ENCODE data around the gene PTRHD1.
"Not testable (repeated sequence)": the region's sequence is repeated elsewhere in the genome, so short reads cannot be mapped to it uniquely, and the experiment has no call there.

PTRHD1 gene

GRCh38 chr2:24809316-24810007 lies 16.3 kb upstream of the PTRHD1 start:
- no peak overlapping the region for H3K27ac Mint-ChIP-seq

GRCh38 chr2:24806661-24807036 lies 13.5 kb upstream of the PTRHD1 start:
- no peaks in the 10 kb centered on the region for H3K9me3 Mint-ChIP-seq
- no peaks in the 10 kb centered on the region for H3K27me3 Mint-ChIP-seq
- intact Hi-C loops (cut with micrococcal nuclease): no loop called here
- H3K4me3 Mint-ChIP-seq: no peak overlapping the region
- H3K4me1 Mint-ChIP-seq (ENCODE audit: low read depth): peaks cover 9% of the 10 kb centered on the region
- H3K27ac Mint-ChIP-seq: no peak overlapping the region
- peaks cover 34% of the 10 kb centered on the region for H3K36me3 Mint-ChIP-seq (ENCODE audit: low read depth)

More at GRCh38 chr2:24809316-24810007, 16.3 kb upstream of the PTRHD1 start:
- Mint-ChIP-seq H3K27me3 (no peaks in the 10 kb centered on the region), H3K9me3 (no peaks in the 10 kb centered on the region), H3K4me1 (ENCODE audit: low read depth) (peaks cover 9% of the 10 kb centered on the region), H3K36me3 (ENCODE audit: low read depth) (peaks cover 38% of the 10 kb centered on the region), H3K4me3 (no peak overlapping the region)
- intact Hi-C loops (cut with micrococcal nuclease): loop anchor here (10.0 kb wide), 1 partner anchor 45 kb away; no protein-coding TSS in a partner anchor

- H3K4me3 Mint-ChIP-seq; H3K27me3 Mint-ChIP-seq; H3K4me1 Mint-ChIP-seq (ENCODE audit: low read depth); intact Hi-C loops (cut with micrococcal nuclease); H3K27ac Mint-ChIP-seq; H3K9me3 Mint-ChIP-seq: not testable (repeated sequence)
- peaks cover 35% of the 10 kb centered on the region for H3K36me3 Mint-ChIP-seq (ENCODE audit: low read depth)
Measured at GRCh38 chr2:24805811-24806660, 12.8 kb upstream of the PTRHD1 start.

- intact Hi-C loops (cut with micrococcal nuclease); H3K9me3 Mint-ChIP-seq; H3K4me3 Mint-ChIP-seq; H3K27me3 Mint-ChIP-seq; H3K27ac Mint-ChIP-seq: not testable (repeated sequence)
- Mint-ChIP-seq H3K4me1 (ENCODE audit: low read depth) (peaks cover 12% of the 10 kb centered on the region), H3K36me3 (ENCODE audit: low read depth) (peaks cover 56% of the 10 kb centered on the region)
Measured at GRCh38 chr2:24800487-24800886, 7.3 kb upstream of the PTRHD1 start.

GRCh38 chr2:24797644-24798043 lies 4.5 kb upstream of the PTRHD1 start:
- H3K4me3 Mint-ChIP-seq: no peak overlapping the region
- H3K36me3 Mint-ChIP-seq (ENCODE audit: low read depth): peaks cover 48% of the 10 kb centered on the region
- no peaks in the 10 kb centered on the region for H3K9me3 Mint-ChIP-seq
- intact Hi-C loops (cut with micrococcal nuclease): no loop called here
- no peaks in the 10 kb centered on the region for H3K27me3 Mint-ChIP-seq
- H3K4me1 Mint-ChIP-seq (ENCODE audit: low read depth): peaks cover 23% of the 10 kb centered on the region
- H3K27ac Mint-ChIP-seq: no peak overlapping the region

- H3K27ac Mint-ChIP-seq: peak overlapping the region; percentile 100
- H3K4me1 Mint-ChIP-seq (ENCODE audit: low read depth): peaks cover 28% of the 10 kb centered on the region
- peak overlapping the region; percentile 93 for H3K4me3 Mint-ChIP-seq
- intact Hi-C loops (cut with micrococcal nuclease): no loop called here
- no peaks in the 10 kb centered on the region for H3K9me3 Mint-ChIP-seq
- H3K36me3 Mint-ChIP-seq (ENCODE audit: low read depth): peaks cover 44% of the 10 kb centered on the region
- H3K27me3 Mint-ChIP-seq: no peaks in the 10 kb centered on the region
Measured at GRCh38 chr2:24793761-24794435, 707 bp upstream of the PTRHD1 start.

- intact Hi-C loops (cut with micrococcal nuclease): no loop called here
- peaks cover 36% of the 10 kb centered on the region for H3K36me3 Mint-ChIP-seq (ENCODE audit: low read depth)
- H3K9me3 Mint-ChIP-seq: no peaks in the 10 kb centered on the region
- peak overlapping the region; percentile 93 for H3K4me3 Mint-ChIP-seq
- H3K27ac Mint-ChIP-seq: peak overlapping the region; percentile 100
- H3K27me3 Mint-ChIP-seq: no peaks in the 10 kb centered on the region
- H3K4me1 Mint-ChIP-seq (ENCODE audit: low read depth): peaks cover 28% of the 10 kb centered on the region
Measured at GRCh38 chr2:24792542-24792873, 683 bp downstream of the PTRHD1 start.

GRCh38 chr2:24791452-24791851 lies 1.7 kb downstream of the PTRHD1 start:
- H3K36me3 Mint-ChIP-seq (ENCODE audit: low read depth): peaks cover 29% of the 10 kb centered on the region
- no peak overlapping the region for H3K4me3 Mint-ChIP-seq
- no peaks in the 10 kb centered on the region for H3K27me3 Mint-ChIP-seq
- peaks cover 22% of the 10 kb centered on the region for H3K4me1 Mint-ChIP-seq (ENCODE audit: low read depth)
- H3K27ac Mint-ChIP-seq: no peak overlapping the region
- H3K9me3 Mint-ChIP-seq: no peaks in the 10 kb centered on the region
- intact Hi-C loops (cut with micrococcal nuclease): no loop called here

- H3K36me3 Mint-ChIP-seq (ENCODE audit: low read depth): peaks cover 29% of the 10 kb centered on the region
- H3K27ac Mint-ChIP-seq: no peak overlapping the region
- peaks cover 29% of the 10 kb centered on the region for H3K4me1 Mint-ChIP-seq (ENCODE audit: low read depth)
- no peak overlapping the region for H3K4me3 Mint-ChIP-seq
- no peaks in the 10 kb centered on the region for H3K9me3 Mint-ChIP-seq
- intact Hi-C loops (cut with micrococcal nuclease): no loop called here
- no peaks in the 10 kb centered on the region for H3K27me3 Mint-ChIP-seq
Measured at GRCh38 chr2:24788816-24789215, 4.4 kb downstream of the PTRHD1 start.

- H3K36me3 Mint-ChIP-seq (ENCODE audit: low read depth): peaks cover 19% of the 10 kb centered on the region
- no peak overlapping the region for H3K4me3 Mint-ChIP-seq
- peak overlapping the region; percentile 2 for H3K27ac Mint-ChIP-seq
- intact Hi-C loops (cut with micrococcal nuclease): no loop called here
- no peaks in the 10 kb centered on the region for H3K9me3 Mint-ChIP-seq
- H3K27me3 Mint-ChIP-seq: no peaks in the 10 kb centered on the region
- H3K4me1 Mint-ChIP-seq (ENCODE audit: low read depth): peaks cover 24% of the 10 kb centered on the region
Measured at GRCh38 chr2:24787532-24787931, 5.7 kb downstream of the PTRHD1 start.

GRCh38 chr2:24785671-24786321 lies 7.4 kb downstream of the PTRHD1 start:
- Mint-ChIP-seq H3K9me3 (no peaks in the 10 kb centered on the region), H3K36me3 (ENCODE audit: low read depth) (peaks cover 19% of the 10 kb centered on the region), H3K4me3 (no peak overlapping the region), H3K27ac (peak overlapping the region; percentile 88), H3K4me1 (ENCODE audit: low read depth) (peaks cover 19% of the 10 kb centered on the region), H3K27me3 (no peaks in the 10 kb centered on the region)
- intact Hi-C loops (cut with micrococcal nuclease): no loop called here

GRCh38 chr2:24783641-24784040 lies 9.6 kb downstream of the PTRHD1 start:
- intact Hi-C loops (cut with micrococcal nuclease): no loop called here
- peaks cover under 1% of the 10 kb centered on the region for H3K36me3 Mint-ChIP-seq (ENCODE audit: low read depth)
- peaks cover 19% of the 10 kb centered on the region for H3K4me1 Mint-ChIP-seq (ENCODE audit: low read depth)
- no peaks in the 10 kb centered on the region for H3K27me3 Mint-ChIP-seq
- no peak overlapping the region for H3K4me3 Mint-ChIP-seq
- H3K27ac Mint-ChIP-seq: no peak overlapping the region
- H3K9me3 Mint-ChIP-seq: no peaks in the 10 kb centered on the region

- H3K9me3 Mint-ChIP-seq: no peaks in the 10 kb centered on the region
Measured at GRCh38 chr2:24779116-24779515, 14.1 kb downstream of the PTRHD1 start.

GRCh38 chr2:24774373-24774772 lies 18.8 kb downstream of the PTRHD1 start:
- no peak overlapping the region for H3K4me3 Mint-ChIP-seq
- H3K9me3 Mint-ChIP-seq: no peaks in the 10 kb centered on the region
- H3K36me3 Mint-ChIP-seq (ENCODE audit: low read depth): peaks cover 9% of the 10 kb centered on the region

More at GRCh38 chr2:24779116-24779515, 14.1 kb downstream of the PTRHD1 start:
- no peaks in the 10 kb centered on the region for H3K4me1 Mint-ChIP-seq (ENCODE audit: low read depth)
- H3K4me3 Mint-ChIP-seq: no peak overlapping the region
- no peaks in the 10 kb centered on the region for H3K27me3 Mint-ChIP-seq
- H3K27ac Mint-ChIP-seq: no peak overlapping the region
- intact Hi-C loops (cut with micrococcal nuclease): no loop called here
- no peaks in the 10 kb centered on the region for H3K36me3 Mint-ChIP-seq (ENCODE audit: low read depth)

More at GRCh38 chr2:24774373-24774772, 18.8 kb downstream of the PTRHD1 start:
- no peak overlapping the region for H3K27ac Mint-ChIP-seq
- intact Hi-C loops (cut with micrococcal nuclease): no loop called here
- H3K4me1 Mint-ChIP-seq (ENCODE audit: low read depth): no peaks in the 10 kb centered on the region
- no peaks in the 10 kb centered on the region for H3K27me3 Mint-ChIP-seq

All from dendritic cell treated with granulocyte-macrophage colony-stimulating factor and Interleukin-4, amounts not matched to agents 40 ng/mL and 50 ng/mL, for 4 days (primary cell).